ENCODE results near the gene TRIM36.

The TRIM36 gene

DNA sequence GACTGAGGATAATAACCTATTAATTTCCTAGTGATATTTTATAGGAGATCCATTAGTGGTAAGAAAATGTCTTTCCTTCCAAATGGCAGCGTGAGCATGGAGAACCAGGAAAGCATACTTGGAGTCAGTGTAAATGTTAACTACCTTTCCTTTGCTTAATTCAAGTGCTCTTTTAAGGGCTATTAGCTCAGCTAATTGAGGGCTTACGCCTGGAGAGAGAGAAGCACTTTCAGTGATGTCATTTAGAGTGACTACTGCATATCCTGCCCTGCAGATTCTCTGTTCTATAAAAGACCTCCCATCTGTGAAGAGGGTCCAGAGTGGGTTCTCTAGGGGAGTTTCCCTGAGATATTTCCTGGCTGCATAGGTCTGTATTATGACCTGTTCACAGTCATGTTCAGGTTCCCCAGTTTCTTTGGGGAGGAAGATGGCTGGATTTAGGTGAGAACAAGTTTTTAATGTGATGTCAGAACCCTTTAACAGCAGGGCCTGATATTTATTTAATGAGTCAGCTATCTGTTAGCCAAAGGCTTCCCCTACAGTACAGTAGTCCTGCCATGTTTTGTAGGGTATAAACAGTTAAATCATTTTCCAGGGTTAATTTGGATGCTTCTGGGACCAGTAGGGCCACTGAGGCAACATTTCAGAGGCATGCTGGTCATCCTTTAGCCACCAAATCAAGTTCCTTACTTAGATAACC lies 89.6 kb downstream of the TRIM36 start:
- no peak for DNase-seq (ENCODE audit: extremely low read depth in 1 of 2, low read depth in 1 of 2)

Data from activated CD8-positive, alpha-beta memory T cell treated with anti-CD3 and anti-CD28 coated beads for 1 hour (primary cell).